Measurements from ENCODE around the gene RDH14. TPM values are rescaled to one million over a fixed set of nuclear protein-coding genes. Genes with fewer than 3 reads are reported as not detected.

Gene RDH14
- polyA plus RNA-seq, 3 donors = 14.6 to 18.0 (median 15.9) TPM

GRCh38 chr2:18536100-18536499 is 24.4 kb downstream of the RDH14 start:
- H3K27ac ChIP-seq (ENCODE audit: low read depth, low read length) = no peak overlapping the region
- 29 to 56% (median 31%) methylated on average over 7 of the region's 7 CpGs for WGBS, 3 donors

- WGBS, 3 donors = 17 to 62% (median 48%) methylated on average over 1 of the region's 1 CpG
- no peak overlapping the region for H3K27ac ChIP-seq (ENCODE audit: low read depth, low read length)
Measured at GRCh38 chr2:18531194-18531593, 29.3 kb downstream of the RDH14 start.

- WGBS, 3 donors = 76 to 88% (median 80%) methylated on average over 4 of the region's 4 CpGs
Measured at GRCh38 chr2:18527822-18528221, 32.6 kb downstream of the RDH14 start.

GRCh38 chr2:18527326-18527725 is 33.1 kb downstream of the RDH14 start:
- no peak overlapping the region for H3K27ac ChIP-seq (ENCODE audit: low read depth, low read length)
- WGBS, 3 donors = 64 to 91% (median 89%) methylated on average over 2 of the region's 2 CpGs

More at GRCh38 chr2:18527822-18528221, 32.6 kb downstream of the RDH14 start:
- no peak overlapping the region for H3K27ac ChIP-seq (ENCODE audit: low read depth, low read length)

GRCh38 chr2:18526429-18526828 is 34.0 kb downstream of the RDH14 start:
- no peak overlapping the region for H3K27ac ChIP-seq (ENCODE audit: low read depth, low read length)
- WGBS, 3 donors = 72 to 78% (median 77%) methylated on average over 7 of the region's 7 CpGs

- WGBS, 3 donors = 84 to 86% (median 85%) methylated on average over 3 of the region's 3 CpGs
- H3K27ac ChIP-seq (ENCODE audit: low read depth, low read length) = no peak overlapping the region
Measured at GRCh38 chr2:18525852-18526251, 34.6 kb downstream of the RDH14 start.

- 95 to 96% (median 95%) methylated on average over 2 of the region's 2 CpGs for WGBS, 3 donors
- no peak overlapping the region for H3K27ac ChIP-seq (ENCODE audit: low read depth, low read length)
Measured at GRCh38 chr2:18525236-18525635, 35.2 kb downstream of the RDH14 start.

- no peak overlapping the region for H3K27ac ChIP-seq (ENCODE audit: low read depth, low read length)
- WGBS, 3 donors = 96 to 100% (median 97%) methylated on average over 2 of the region's 2 CpGs
Measured at GRCh38 chr2:18522484-18523146, 37.8 kb downstream of the RDH14 start.

GRCh38 chr2:18520451-18521425 is 39.7 kb downstream of the RDH14 start:
- no peak overlapping the region for H3K27ac ChIP-seq (ENCODE audit: low read depth, low read length)
- 45 to 49% (median 48%) methylated on average over 16 of the region's 16 CpGs for WGBS, 3 donors

GRCh38 chr2:18519914-18520450 is 40.5 kb downstream of the RDH14 start:
- H3K27ac ChIP-seq (ENCODE audit: low read depth, low read length) = no peak overlapping the region
- 52 to 60% (median 52%) methylated on average over 7 of the region's 7 CpGs for WGBS, 3 donors

- no peak overlapping the region for H3K27ac ChIP-seq (ENCODE audit: low read depth, low read length)
- WGBS, 3 donors = 65 to 73% (median 69%) methylated on average over 11 of the region's 11 CpGs
Measured at GRCh38 chr2:18518116-18519111, 42.0 kb downstream of the RDH14 start.

GRCh38 chr2:18517386-18517785 is 43.1 kb downstream of the RDH14 start:
- WGBS, 3 donors = 84 to 89% (median 85%) methylated on average over 1 of the region's 1 CpG
- H3K27ac ChIP-seq (ENCODE audit: low read depth, low read length) = no peak overlapping the region

GRCh38 chr2:18516112-18516511 is 44.3 kb downstream of the RDH14 start:
- WGBS, 3 donors = 45 to 70% (median 68%) methylated on average over 11 of the region's 11 CpGs

GRCh38 chr2:18514526-18515461 is 45.7 kb downstream of the RDH14 start:
- 65 to 67% (median 65%) methylated on average over 4 of the region's 4 CpGs for WGBS, 3 donors
- H3K27ac ChIP-seq (ENCODE audit: low read depth, low read length) = no peak overlapping the region

More at GRCh38 chr2:18516112-18516511, 44.3 kb downstream of the RDH14 start:
- H3K27ac ChIP-seq (ENCODE audit: low read depth, low read length) = no peak overlapping the region

- 93 to 95% (median 94%) methylated on average over 2 of the region's 2 CpGs for WGBS, 3 donors
- no peak overlapping the region for H3K27ac ChIP-seq (ENCODE audit: low read depth, low read length)
Measured at GRCh38 chr2:18510775-18511174, 49.7 kb downstream of the RDH14 start.

GRCh38 chr2:18506883-18507509 is 53.5 kb downstream of the RDH14 start:
- no peak overlapping the region for H3K27ac ChIP-seq (ENCODE audit: low read depth, low read length)
- WGBS, 3 donors = 72 to 82% (median 77%) methylated on average over 8 of the region's 8 CpGs

All from adipose tissue (tissue), 3 donors.